Activated CD8-positive, alpha-beta memory T cell treated with anti-CD3 and anti-CD28 coated beads for 36 hours (primary cell): ENCODE measurements around the gene NPY5R. TPM values are rescaled to one million over a fixed set of nuclear protein-coding genes. Genes with fewer than 3 reads are reported as not detected.

Experiments
- CTCF ChIA-PET: fragments of 350-600 bp; sonication (Branson Sonifier 250); formaldehyde crosslinking; loops from one replicate; lab custom pipeline; 2021; ENCODE audit warnings: antibody characterized with exemption; lab: Charles Lee
- POLR2A ChIA-PET: fragments of 350-600 bp; sonication (Branson Sonifier 250); formaldehyde crosslinking; loops from one replicate; lab custom pipeline; 2021; ENCODE audit warnings: antibody characterized with exemption; lab: Charles Lee
- total RNA-seq, 2 experiments: library from RNA; stranded (reverse); gene quantifications; one replicate each; pipeline ENCODE4 v1.2.3, GENCODE V29; 2021

The NPY5R gene
- total RNA-seq, 2 experiments from 2014 or later: not detected

GRCh38 chr4:163382178-163382869 is 38.6 kb downstream of the NPY5R start:
- POLR2A ChIA-PET: no interaction called here
- CTCF ChIA-PET: no interaction called here

GRCh38 chr4:163384434-163384833 is 40.7 kb downstream of the NPY5R start:
- CTCF ChIA-PET: no interaction called here

GRCh38 chr4:163384926-163385325 is 41.2 kb downstream of the NPY5R start:
- CTCF ChIA-PET: no interaction called here
- POLR2A ChIA-PET: no interaction called here

More at GRCh38 chr4:163384434-163384833, 40.7 kb downstream of the NPY5R start:
- POLR2A ChIA-PET: no interaction called here

- POLR2A ChIA-PET: no interaction called here
- CTCF ChIA-PET: no interaction called here
Measured at GRCh38 chr4:163385466-163385865, 41.8 kb downstream of the NPY5R start.

GRCh38 chr4:163391756-163392155 is 48.1 kb downstream of the NPY5R start:
- CTCF ChIA-PET: no interaction called here

GRCh38 chr4:163392328-163392727 is 48.6 kb downstream of the NPY5R start:
- ChIA-PET CTCF (no interaction called here), POLR2A (no interaction called here)

More at GRCh38 chr4:163391756-163392155, 48.1 kb downstream of the NPY5R start:
- POLR2A ChIA-PET: no interaction called here

GRCh38 chr4:163393471-163393870 is 49.8 kb downstream of the NPY5R start:
- CTCF ChIA-PET: no interaction called here
- POLR2A ChIA-PET: no interaction called here

- CTCF ChIA-PET: no interaction called here
- POLR2A ChIA-PET: no interaction called here
Measured at GRCh38 chr4:163395055-163395454, 51.4 kb downstream of the NPY5R start.

- POLR2A ChIA-PET: no interaction called here
- CTCF ChIA-PET: no interaction called here
Measured at GRCh38 chr4:163395758-163396157, 52.1 kb downstream of the NPY5R start.

- POLR2A ChIA-PET: no interaction called here
Measured at GRCh38 chr4:163398238-163398637, 54.5 kb downstream of the NPY5R start.

GRCh38 chr4:163400911-163401310 is 57.2 kb downstream of the NPY5R start:
- ChIA-PET CTCF (no interaction called here), POLR2A (no interaction called here)

More at GRCh38 chr4:163398238-163398637, 54.5 kb downstream of the NPY5R start:
- CTCF ChIA-PET: interaction anchor here (0.7 kb wide), 1 partner anchor 41 kb away, joined by 3 read pairs; no protein-coding TSS in a partner anchor

Other genes starting within 250 kb of the NPY5R start
- gene NAF1, start 177.0 kb upstream of the NPY5R start, total RNA-seq: 10 to 100 TPM; 31.6 to 34.9 TPM
- not detected for gene NPY1R, start 11.3 kb upstream of the NPY5R start, total RNA-seq
- gene TKTL2, start 129.9 kb downstream of the NPY5R start, total RNA-seq: not detected
- gene TMA16, start 150.8 kb downstream of the NPY5R start, total RNA-seq: 10 to 100 TPM; 48.1 to 51.0 TPM